ENCODE measurements around the gene DEFB125.
"Not testable (repeated sequence)": the region's sequence is repeated elsewhere in the genome, so short reads cannot be mapped to it uniquely, and the experiment has no call there.

The DEFB125 gene

GRCh38 chr20:87401-87800, at the start of gene DEFB125:
DEFB125 (plus strand) TSS chr20:87672; CDS start chr20:87710, 38 bp downstream.
- DNase-seq, result no peak

- no peak for DNase-seq
Observed at GRCh38 chr20:60035-60918, 27.2 kb upstream of the DEFB125 start.

GRCh38 chr20:61230-61629, 26.2 kb upstream of the DEFB125 start:
- DNase-seq, result no peak

GRCh38 chr20:61757-62156, 25.7 kb upstream of the DEFB125 start:
- no peak for DNase-seq

- no peak for DNase-seq
Observed at GRCh38 chr20:62487-62886, 25.0 kb upstream of the DEFB125 start.

- no peak for DNase-seq
Observed at GRCh38 chr20:64026-64603, 23.4 kb upstream of the DEFB125 start.

- DNase-seq, result no peak
Observed at GRCh38 chr20:64766-65322, 22.6 kb upstream of the DEFB125 start.

- DNase-seq, result no peak
Observed at GRCh38 chr20:77231-77630, 10.2 kb upstream of the DEFB125 start.

- DNase-seq, result no peak
Observed at GRCh38 chr20:78338-78737, 9.1 kb upstream of the DEFB125 start.

- DNase-seq, result no peak
Observed at GRCh38 chr20:79565-79964, 7.9 kb upstream of the DEFB125 start.

GRCh38 chr20:90651-91050, 3.2 kb downstream of the DEFB125 start:
- no peak for DNase-seq

- DNase-seq, result no peak
Observed at GRCh38 chr20:93641-94040, 6.2 kb downstream of the DEFB125 start.

GRCh38 chr20:95215-95614, 7.7 kb downstream of the DEFB125 start:
- DNase-seq, result no peak

GRCh38 chr20:97691-98090, 10.2 kb downstream of the DEFB125 start:
- not testable (repeated sequence) for DNase-seq

GRCh38 chr20:101975-102374, 14.5 kb downstream of the DEFB125 start:
- DNase-seq, result no peak

GRCh38 chr20:103456-103855, 16.0 kb downstream of the DEFB125 start:
- DNase-seq, result no peak

GRCh38 chr20:112396-112795, 24.9 kb downstream of the DEFB125 start:
- DNase-seq, result no peak

GRCh38 chr20:117518-117917, 30.0 kb downstream of the DEFB125 start:
- no peak for DNase-seq

- peak; percentile 62 for DNase-seq
Observed at GRCh38 chr20:129786-130323, 42.4 kb downstream of the DEFB125 start.

- DNase-seq, result peak; percentile 86
Observed at GRCh38 chr20:137668-138490, 50.4 kb downstream of the DEFB125 start.

GRCh38 chr20:142290-142689, 54.8 kb downstream of the DEFB125 start, which contains the start of gene DEFB126:
DEFB126 (plus strand) TSS chr20:142590; CDS start chr20:142629, 39 bp downstream.
- no peak for DNase-seq

- DNase-seq, result no peak
Observed at GRCh38 chr20:145877-146276, 58.4 kb downstream of the DEFB125 start.

Measured in NCI-H748 treated with DMSO at 0.1 percent for 48 hours (cell line).